Measurements from ENCODE around the gene RBKS.

DNA sequence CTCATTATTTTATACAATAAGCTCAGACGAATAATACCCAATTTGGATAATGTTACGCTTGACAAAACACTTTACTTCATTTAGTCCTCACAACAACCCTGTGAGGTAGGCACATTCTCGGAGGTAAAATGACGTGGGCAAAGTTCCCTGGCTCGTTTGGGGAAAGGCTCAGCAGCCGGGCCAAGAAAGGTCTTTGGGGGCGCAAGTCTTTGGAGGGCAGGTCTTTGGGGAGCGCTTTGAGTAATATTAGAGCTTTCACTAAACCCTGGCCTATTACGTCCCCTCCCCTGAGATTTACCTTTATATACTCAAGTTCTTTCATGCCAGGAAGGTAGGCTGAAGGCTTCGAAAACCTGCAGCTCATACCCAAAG is 427 bp downstream of the RBKS start:
- TF ChIP-seq, protein P1, sequence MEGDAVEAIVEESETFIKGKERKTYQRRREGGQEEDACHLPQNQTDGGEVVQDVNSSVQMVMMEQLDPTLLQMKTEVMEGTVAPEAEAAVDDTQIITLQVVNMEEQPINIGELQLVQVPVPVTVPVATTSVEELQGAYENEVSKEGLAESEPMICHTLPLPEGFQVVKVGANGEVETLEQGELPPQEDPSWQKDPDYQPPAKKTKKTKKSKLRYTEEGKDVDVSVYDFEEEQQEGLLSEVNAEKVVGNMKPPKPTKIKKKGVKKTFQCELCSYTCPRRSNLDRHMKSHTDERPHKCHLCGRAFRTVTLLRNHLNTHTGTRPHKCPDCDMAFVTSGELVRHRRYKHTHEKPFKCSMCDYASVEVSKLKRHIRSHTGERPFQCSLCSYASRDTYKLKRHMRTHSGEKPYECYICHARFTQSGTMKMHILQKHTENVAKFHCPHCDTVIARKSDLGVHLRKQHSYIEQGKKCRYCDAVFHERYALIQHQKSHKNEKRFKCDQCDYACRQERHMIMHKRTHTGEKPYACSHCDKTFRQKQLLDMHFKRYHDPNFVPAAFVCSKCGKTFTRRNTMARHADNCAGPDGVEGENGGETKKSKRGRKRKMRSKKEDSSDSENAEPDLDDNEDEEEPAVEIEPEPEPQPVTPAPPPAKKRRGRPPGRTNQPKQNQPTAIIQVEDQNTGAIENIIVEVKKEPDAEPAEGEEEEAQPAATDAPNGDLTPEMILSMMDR (optimal IDR thresholded peaks at IDR 0.05 in 1 of 3, IDR thresholded peaks at IDR 0.05 in 1 of 3, conservative IDR thresholded peaks at IDR 0.05 in 1 of 3; ENCODE audit: extremely low read depth in 1 of 3, insufficient read depth in 2 of 3, low read length in 3 of 3), result no peak
- no peak for TF ChIP-seq EZH2 (IDR thresholded peaks at IDR 0.05; ENCODE audit: low read length)

All from keratinocyte (primary cell).